T follicular helper cell (primary cell): Measurements from ENCODE around the gene COLGALT1.
"Not testable (repeated sequence)": the region's sequence is repeated elsewhere in the genome, so short reads cannot be mapped to it uniquely, and the experiment has no call there.

Experiments used
- DNase-seq: peaks from one replicate; pipeline ENCODE4 v3.0.0-alpha.2; 2020; ENCODE audit warnings: low read depth

Gene COLGALT1

GRCh38 chr19:17560205-17560595 is 4.8 kb downstream of the COLGALT1 start:
- no peak for DNase-seq

GRCh38 chr19:17562097-17562496 is 6.6 kb downstream of the COLGALT1 start:
- DNase-seq, result no peak

- no peak for DNase-seq
These were observed 7.1 kb downstream of the COLGALT1 start for GRCh38 chr19:17562561-17562960.

- DNase-seq, result no peak
These were observed 9.3 kb downstream of the COLGALT1 start for GRCh38 chr19:17564781-17565180.

GRCh38 chr19:17565611-17566010 is 10.2 kb downstream of the COLGALT1 start:
- no peak for DNase-seq

- DNase-seq, result no peak
These were observed 12.5 kb downstream of the COLGALT1 start for GRCh38 chr19:17567940-17568339.

- DNase-seq, result not testable (repeated sequence)
These were observed 14.8 kb downstream of the COLGALT1 start for GRCh38 chr19:17570291-17570690.

- DNase-seq, result no peak
These were observed 15.3 kb downstream of the COLGALT1 start for GRCh38 chr19:17570791-17571190.

GRCh38 chr19:17572638-17573037 is 17.2 kb downstream of the COLGALT1 start:
- no peak for DNase-seq

- no peak for DNase-seq
These were observed 20.7 kb downstream of the COLGALT1 start for GRCh38 chr19:17575871-17576757.

GRCh38 chr19:17576758-17577456 is 21.5 kb downstream of the COLGALT1 start:
- no peak for DNase-seq

GRCh38 chr19:17577457-17578097 is 22.1 kb downstream of the COLGALT1 start:
- no peak for DNase-seq

GRCh38 chr19:17579661-17580244 is 24.3 kb downstream of the COLGALT1 start:
- DNase-seq, result no peak

- no peak for DNase-seq
These were observed 25.2 kb downstream of the COLGALT1 start for GRCh38 chr19:17580470-17581144.

- DNase-seq, result no peak
These were observed 25.9 kb downstream of the COLGALT1 start for GRCh38 chr19:17581211-17581874.

- DNase-seq, result no peak
These were observed 27.2 kb downstream of the COLGALT1 start for GRCh38 chr19:17582613-17583012.

- DNase-seq, result no peak
These were observed 28.7 kb downstream of the COLGALT1 start for GRCh38 chr19:17584132-17584531.

GRCh38 chr19:17585395-17585794 is 29.9 kb downstream of the COLGALT1 start:
- DNase-seq, result not testable (repeated sequence)

- no peak for DNase-seq
These were observed 35.4 kb downstream of the COLGALT1 start for GRCh38 chr19:17590866-17591265.

GRCh38 chr19:17594296-17594695 is 38.8 kb downstream of the COLGALT1 start:
- DNase-seq, result not testable (repeated sequence)

GRCh38 chr19:17598063-17598462 is 42.6 kb downstream of the COLGALT1 start:
- not testable (repeated sequence) for DNase-seq
